ENCODE measurements around the gene HOXC11.

DNA sequence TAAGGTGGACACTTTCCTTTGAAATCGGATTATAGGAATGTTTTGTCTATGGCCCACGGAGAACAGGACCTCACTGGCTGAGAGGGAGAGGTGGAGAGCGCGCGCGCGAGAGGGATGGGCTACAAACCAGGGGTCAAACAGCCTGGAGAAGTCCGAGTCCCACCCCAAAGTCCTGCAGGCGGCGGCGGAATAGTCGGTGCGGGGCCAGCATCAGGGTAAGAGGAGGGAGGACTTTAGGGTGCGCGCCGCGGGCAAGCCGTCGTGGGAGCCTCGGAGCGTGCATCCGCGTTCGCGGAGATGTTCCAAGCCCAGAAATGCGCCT, 32.6 kb downstream of the HOXC11 start:
- TF ChIP-seq YY1 (IDR thresholded peaks at IDR 0.05; ENCODE audit: insufficient read depth, insufficient read length) (no peak), SUZ12 (IDR thresholded peaks at IDR 0.05; ENCODE audit: extremely low read depth, insufficient read depth, insufficient read length) (no peak)
